ENCODE measurements around the gene RNF146.

Gene RNF146

DNA sequence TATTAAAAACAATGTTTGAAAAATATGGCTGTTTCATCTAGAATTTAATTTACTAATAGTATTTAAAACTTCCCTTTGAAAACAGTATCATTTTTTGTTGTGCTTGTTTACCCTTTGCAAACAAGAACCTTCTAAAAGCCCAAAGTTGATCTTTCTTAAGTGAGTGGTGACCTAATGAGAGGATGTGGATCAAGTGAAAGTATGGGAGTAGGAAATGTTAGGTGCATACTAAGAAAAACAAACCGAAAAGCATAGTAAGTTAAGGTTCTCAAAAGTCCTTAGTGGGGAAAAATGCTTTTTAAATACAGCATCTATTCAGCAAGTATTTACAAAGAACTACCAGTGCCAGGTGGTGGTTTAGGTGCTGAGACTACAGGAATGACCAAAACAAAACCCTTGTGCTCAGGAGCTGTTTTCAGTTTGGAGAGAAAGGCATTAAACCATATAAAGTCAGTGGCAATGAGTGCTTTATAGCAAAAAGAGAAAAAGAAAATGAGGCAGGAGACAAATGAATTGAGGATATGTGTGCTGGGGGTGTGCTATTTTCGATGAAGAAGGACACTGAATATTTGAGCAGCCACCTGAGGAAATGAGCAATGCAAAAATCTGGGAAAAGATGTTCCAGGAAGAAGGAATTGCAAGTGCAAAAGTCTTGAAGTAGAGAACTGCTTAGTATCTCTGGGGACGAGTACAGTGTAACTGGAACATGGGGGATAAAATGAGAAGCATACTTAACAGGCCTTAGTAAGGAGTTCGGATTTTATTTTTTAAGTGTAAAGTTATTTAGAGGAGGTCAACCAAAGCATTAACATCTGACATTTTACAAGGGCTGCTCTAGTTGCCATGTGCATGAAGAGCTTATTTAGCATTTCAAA lies 24.0 kb downstream of the RNF146 start:
- Histone ChIP-seq H3K4me3 (ENCODE audit: low read depth in 1 of 2, low read length in 2 of 2) (no peak overlapping the region), H3K9me3 (ENCODE audit: insufficient read depth, low read length, severe bottlenecking) (no peaks in the 10 kb centered on the region), H3K4me2 (ENCODE audit: insufficient read depth, low read length) (no peak overlapping the region), H3K27me3 (ENCODE audit: insufficient read depth, low read length, poor library complexity) (no peaks in the 10 kb centered on the region), H3K27ac (ENCODE audit: low read length) (no peak overlapping the region), H2AFZ (ENCODE audit: low read depth, low read length) (no peak overlapping the region), H3K9ac (ENCODE audit: low read depth, low read length) (no peak overlapping the region), H3K36me3 (ENCODE audit: insufficient read depth, low read length) (peaks cover 50% of the 10 kb centered on the region), H4K20me1 (ENCODE audit: insufficient read depth, low read length) (no peaks in the 10 kb centered on the region), H3K4me1 (ENCODE audit: insufficient read depth, low read length) (no peaks in the 10 kb centered on the region), H3K79me2 (ENCODE audit: insufficient read depth, low read length) (no peaks in the 10 kb centered on the region)
- TF ChIP-seq, protein P1, sequence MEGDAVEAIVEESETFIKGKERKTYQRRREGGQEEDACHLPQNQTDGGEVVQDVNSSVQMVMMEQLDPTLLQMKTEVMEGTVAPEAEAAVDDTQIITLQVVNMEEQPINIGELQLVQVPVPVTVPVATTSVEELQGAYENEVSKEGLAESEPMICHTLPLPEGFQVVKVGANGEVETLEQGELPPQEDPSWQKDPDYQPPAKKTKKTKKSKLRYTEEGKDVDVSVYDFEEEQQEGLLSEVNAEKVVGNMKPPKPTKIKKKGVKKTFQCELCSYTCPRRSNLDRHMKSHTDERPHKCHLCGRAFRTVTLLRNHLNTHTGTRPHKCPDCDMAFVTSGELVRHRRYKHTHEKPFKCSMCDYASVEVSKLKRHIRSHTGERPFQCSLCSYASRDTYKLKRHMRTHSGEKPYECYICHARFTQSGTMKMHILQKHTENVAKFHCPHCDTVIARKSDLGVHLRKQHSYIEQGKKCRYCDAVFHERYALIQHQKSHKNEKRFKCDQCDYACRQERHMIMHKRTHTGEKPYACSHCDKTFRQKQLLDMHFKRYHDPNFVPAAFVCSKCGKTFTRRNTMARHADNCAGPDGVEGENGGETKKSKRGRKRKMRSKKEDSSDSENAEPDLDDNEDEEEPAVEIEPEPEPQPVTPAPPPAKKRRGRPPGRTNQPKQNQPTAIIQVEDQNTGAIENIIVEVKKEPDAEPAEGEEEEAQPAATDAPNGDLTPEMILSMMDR (IDR thresholded peaks at IDR 0.05; ENCODE audit: borderline replicate concordance, extremely low read depth, low read length, poor library complexity, severe bottlenecking), result no peak
- no peak for TF ChIP-seq EZH2 (IDR thresholded peaks at IDR 0.05; ENCODE audit: borderline replicate concordance, low read depth, low read length, severe bottlenecking)
- DNase-seq, result no peak
- no peak for ATAC-seq (ENCODE audit: insufficient read depth, low read depth)

DNA sequence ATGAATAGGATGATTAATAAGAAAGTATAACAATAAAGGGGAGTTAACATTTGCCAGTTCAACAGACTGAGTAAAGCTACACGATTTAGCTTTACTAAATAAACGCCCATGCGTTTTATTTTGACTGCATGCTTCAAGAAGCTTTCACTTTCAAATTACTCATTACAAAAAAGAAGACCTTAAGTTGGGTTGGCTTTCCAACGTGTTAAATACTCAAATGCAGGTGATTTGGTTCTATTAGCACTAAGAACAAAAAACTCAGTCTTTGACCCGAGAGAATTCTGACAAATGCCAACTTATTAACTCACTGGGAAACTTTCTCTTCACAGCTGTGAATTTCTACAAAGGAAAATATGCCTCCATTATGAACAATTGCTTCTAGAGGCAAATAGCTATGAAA lies 24.8 kb downstream of the RNF146 start:
- Histone ChIP-seq H3K36me3 (ENCODE audit: insufficient read depth, low read length) (peaks cover 50% of the 10 kb centered on the region), H3K27ac (ENCODE audit: low read length) (no peak overlapping the region), H2AFZ (ENCODE audit: low read depth, low read length) (no peak overlapping the region), H4K20me1 (ENCODE audit: insufficient read depth, low read length) (no peaks in the 10 kb centered on the region), H3K27me3 (ENCODE audit: insufficient read depth, low read length, poor library complexity) (no peaks in the 10 kb centered on the region), H3K9me3 (ENCODE audit: insufficient read depth, low read length, severe bottlenecking) (no peaks in the 10 kb centered on the region), H3K9ac (ENCODE audit: low read depth, low read length) (no peak overlapping the region), H3K4me1 (ENCODE audit: insufficient read depth, low read length) (no peaks in the 10 kb centered on the region), H3K79me2 (ENCODE audit: insufficient read depth, low read length) (no peaks in the 10 kb centered on the region), H3K4me2 (ENCODE audit: insufficient read depth, low read length) (no peak overlapping the region), H3K4me3 (ENCODE audit: low read depth in 1 of 2, low read length in 2 of 2) (no peak overlapping the region)
- ATAC-seq (ENCODE audit: insufficient read depth, low read depth) (no peak), DNase-seq (no peak)
- TF ChIP-seq, protein P1 (IDR thresholded peaks at IDR 0.05; ENCODE audit: borderline replicate concordance, extremely low read depth, low read length, poor library complexity, severe bottlenecking), result no peak
- TF ChIP-seq EZH2 (IDR thresholded peaks at IDR 0.05; ENCODE audit: borderline replicate concordance, low read depth, low read length, severe bottlenecking), result no peak

DNA sequence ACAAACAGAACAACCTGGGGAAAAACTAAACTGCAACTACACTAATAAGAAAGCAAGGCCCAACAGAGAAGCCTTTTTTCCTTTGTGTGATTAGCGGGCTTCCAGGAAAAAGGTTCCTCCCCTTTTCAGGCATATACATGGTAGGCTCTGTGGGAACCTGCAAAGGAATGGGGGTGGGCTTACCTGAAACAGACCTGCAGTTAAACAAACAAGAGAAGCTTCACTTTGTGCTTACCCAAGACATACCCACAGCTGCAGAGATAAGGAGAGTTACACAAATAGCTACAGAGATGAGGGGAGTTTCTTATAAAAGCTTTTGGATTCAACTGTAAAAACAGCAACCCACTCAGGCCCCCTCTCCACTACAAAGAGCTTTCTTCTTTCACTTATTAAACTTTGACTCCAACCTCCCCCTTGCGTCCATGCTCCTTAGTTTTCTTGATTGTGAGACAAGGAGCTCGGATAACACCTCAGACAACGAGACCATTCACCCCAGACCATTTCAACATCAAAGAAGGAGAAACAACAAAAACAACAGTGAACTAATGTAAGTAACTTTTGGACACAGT lies 30.9 kb downstream of the RNF146 start:
- DNase-seq (no peak), ATAC-seq (ENCODE audit: insufficient read depth, low read depth) (no peak)
- H3K4me3 ChIP-seq (ENCODE audit: low read depth in 1 of 2, low read length in 2 of 2), result no peak overlapping the region
- H3K27me3 ChIP-seq (ENCODE audit: insufficient read depth, low read length, poor library complexity), result no peaks in the 10 kb centered on the region
- H3K79me2 ChIP-seq (ENCODE audit: insufficient read depth, low read length), result peaks cover 11% of the 10 kb centered on the region
- H3K4me1 ChIP-seq (ENCODE audit: insufficient read depth, low read length), result no peaks in the 10 kb centered on the region
- H3K36me3 ChIP-seq (ENCODE audit: insufficient read depth, low read length), result peaks cover 42% of the 10 kb centered on the region; the same call in 1 of the 2 replicates
- no peak overlapping the region for H3K4me2 ChIP-seq (ENCODE audit: insufficient read depth, low read length)
- no peaks in the 10 kb centered on the region for H3K9me3 ChIP-seq (ENCODE audit: insufficient read depth, low read length, severe bottlenecking)
- H4K20me1 ChIP-seq (ENCODE audit: insufficient read depth, low read length), result peaks cover 3% of the 10 kb centered on the region; the same call in 1 of the 2 replicates
- no peak for TF ChIP-seq EZH2 (IDR thresholded peaks at IDR 0.05; ENCODE audit: borderline replicate concordance, low read depth, low read length, severe bottlenecking)
- TF ChIP-seq, protein P1 (IDR thresholded peaks at IDR 0.05; ENCODE audit: borderline replicate concordance, extremely low read depth, low read length, poor library complexity, severe bottlenecking), result no peak
- no peak overlapping the region for H3K9ac ChIP-seq (ENCODE audit: low read depth, low read length)
- H3K27ac ChIP-seq (ENCODE audit: low read length), result no peak overlapping the region
- no peak overlapping the region for H2AFZ ChIP-seq (ENCODE audit: low read depth, low read length)

Data from DND-41 (cell line).